ACHN (cell line): ENCODE measurements around the gene OPTC.

ENCODE experiments used
- DNase-seq: peaks from one replicate; pipeline ENCODE4 v3.0.0-alpha.2; 2015
- in situ Hi-C: cut with HindIII; loops from 2 replicates; pipeline ENCODE4 v1.10.0; 2017; ENCODE audit warnings: low sequenced_read_pairs, low pct_ligation_motif_present, low pct_unique_long_range_greater_than_20kb

Gene OPTC

DNA sequence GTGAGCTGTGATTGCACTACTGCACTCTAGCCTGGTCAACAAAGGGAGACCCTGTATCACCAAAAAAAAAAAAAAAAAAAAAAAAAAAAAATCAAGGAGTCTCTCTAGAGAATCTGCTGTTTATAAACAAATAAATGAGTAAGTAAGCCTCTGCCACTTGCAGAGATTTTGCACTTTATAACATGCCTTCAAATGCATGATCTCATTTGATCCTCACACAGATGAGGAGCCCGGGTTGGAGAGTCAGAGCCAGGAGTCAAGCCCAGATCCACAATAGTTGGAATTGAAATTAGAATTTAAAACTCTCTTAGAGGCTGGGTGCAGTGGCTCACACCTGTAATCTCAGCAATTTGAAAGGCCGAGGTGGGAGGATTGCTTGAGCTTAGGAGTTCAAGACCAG is 14.3 kb upstream of the OPTC start:
- in situ Hi-C loops, result loop anchor here (10.0 kb wide), 1 partner anchor 115 kb away; no protein-coding TSS in a partner anchor
- DNase-seq, result no peak

- in situ Hi-C loops, result no loop called here
- no peak for DNase-seq
These were observed 13.9 kb upstream of the OPTC start for GRCh38 chr1:203480084-203480483.

DNA sequence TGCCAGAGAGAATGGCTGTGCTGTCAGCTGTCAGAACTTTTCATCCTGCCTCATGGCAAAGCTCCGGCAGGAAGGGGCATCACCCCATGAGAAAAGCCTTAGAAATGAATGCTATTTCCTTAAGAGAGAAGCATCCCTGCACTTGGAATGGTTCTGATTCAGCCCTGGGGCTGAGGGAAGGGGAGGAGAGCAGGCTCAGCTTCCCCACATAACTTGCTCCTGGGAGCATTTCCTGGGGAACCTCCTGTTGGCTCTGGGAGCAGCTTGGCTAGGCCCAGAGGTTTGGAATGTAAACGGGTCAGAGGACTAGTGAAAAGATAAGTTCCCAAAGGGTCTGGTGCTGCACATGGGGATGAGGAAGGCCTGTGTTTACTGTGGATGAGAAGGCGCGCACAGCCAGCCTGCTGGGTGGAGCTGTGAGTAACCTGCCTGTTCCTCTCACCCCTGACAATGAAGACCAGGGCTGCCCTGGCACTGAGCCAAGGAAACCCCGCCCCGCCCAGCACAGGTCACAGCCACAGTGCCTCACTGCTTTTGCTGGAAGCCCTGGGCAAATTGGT is 13.3 kb upstream of the OPTC start:
- in situ Hi-C loops, result no loop called here
- DNase-seq, result peak; percentile 45

DNA sequence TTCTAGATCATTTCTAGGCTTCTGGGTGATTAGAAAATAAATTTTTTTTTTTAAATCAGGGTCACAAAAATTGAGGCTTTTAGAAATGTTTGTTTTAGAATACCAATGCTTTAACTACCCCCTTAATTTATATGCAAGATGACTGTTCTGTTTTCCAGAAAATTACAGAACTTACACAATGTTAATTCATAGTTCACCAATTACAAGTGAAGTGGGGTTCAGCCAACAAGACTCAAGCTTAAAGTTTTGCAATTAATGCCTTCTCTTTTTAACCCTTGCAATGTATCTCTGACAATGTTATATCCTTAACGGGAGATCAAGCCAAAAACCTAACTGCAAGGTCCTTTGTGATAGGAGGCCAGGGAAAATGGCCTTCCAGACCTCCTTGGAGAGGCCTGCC is 12.8 kb upstream of the OPTC start:
- in situ Hi-C loops, result no loop called here
- no peak for DNase-seq

DNA sequence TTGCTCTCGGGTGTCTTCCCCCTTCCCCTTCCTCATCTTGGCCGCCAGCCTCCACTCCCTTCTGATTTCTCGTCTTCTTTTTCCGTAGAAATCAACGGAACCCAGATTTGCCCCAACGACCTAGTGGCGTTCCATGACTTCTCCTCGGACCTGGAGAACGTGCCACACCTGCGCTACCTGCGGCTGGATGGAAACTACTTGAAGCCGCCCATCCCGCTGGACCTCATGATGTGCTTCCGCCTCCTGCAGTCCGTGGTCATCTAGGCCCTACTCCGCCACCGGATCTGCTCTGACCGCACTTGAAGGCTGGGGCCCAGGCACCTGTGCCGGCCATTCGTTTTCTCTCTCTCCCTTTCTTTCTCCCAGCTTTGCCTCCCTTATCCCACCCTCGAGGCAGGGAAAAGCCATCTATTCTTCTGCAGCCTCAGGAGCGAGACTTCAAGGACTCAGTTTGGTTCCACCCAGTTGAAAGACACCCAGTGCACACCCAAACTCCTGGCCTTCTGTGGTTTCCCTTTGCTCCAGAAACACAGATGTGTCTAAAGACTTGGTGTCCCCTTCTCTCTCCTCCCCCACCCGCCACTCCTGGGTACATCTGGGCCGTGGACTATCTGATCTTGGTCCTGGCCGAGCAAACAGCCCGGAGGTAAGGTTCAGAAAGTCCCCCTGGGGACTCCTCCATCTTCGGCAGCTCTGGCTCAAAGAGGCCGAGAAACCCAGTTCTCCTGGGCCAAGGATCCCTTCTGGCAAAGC is 7.2 kb upstream of the OPTC start:
- in situ Hi-C loops, result no loop called here
- no peak for DNase-seq

- no peak for DNase-seq
- in situ Hi-C loops, result no loop called here
These were observed 5.4 kb upstream of the OPTC start for GRCh38 chr1:203488539-203488938.

- DNase-seq, result no peak
- in situ Hi-C loops, result no loop called here
These were observed 3.3 kb upstream of the OPTC start for GRCh38 chr1:203490607-203491006.

DNA sequence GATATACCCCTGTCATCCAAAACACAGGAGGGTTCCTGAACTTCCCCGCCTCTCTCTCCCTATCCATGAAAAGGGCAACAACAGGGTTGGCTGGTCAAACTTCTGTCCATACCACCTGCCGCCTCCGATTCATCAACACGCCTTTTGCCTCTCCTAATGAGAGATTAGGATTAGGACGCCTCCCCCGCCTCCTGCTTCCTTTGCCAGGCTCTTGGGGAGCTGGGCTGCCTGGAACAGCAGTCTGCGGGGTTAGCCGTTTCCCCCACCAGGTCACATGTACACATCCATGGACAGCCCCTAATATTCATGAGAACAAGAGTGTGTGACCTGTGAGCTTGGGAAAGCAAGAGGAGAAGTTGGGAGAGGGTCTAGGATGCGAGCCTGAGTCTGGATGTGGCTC is 2.3 kb upstream of the OPTC start:
- in situ Hi-C loops, result no loop called here
- DNase-seq, result no peak

DNA sequence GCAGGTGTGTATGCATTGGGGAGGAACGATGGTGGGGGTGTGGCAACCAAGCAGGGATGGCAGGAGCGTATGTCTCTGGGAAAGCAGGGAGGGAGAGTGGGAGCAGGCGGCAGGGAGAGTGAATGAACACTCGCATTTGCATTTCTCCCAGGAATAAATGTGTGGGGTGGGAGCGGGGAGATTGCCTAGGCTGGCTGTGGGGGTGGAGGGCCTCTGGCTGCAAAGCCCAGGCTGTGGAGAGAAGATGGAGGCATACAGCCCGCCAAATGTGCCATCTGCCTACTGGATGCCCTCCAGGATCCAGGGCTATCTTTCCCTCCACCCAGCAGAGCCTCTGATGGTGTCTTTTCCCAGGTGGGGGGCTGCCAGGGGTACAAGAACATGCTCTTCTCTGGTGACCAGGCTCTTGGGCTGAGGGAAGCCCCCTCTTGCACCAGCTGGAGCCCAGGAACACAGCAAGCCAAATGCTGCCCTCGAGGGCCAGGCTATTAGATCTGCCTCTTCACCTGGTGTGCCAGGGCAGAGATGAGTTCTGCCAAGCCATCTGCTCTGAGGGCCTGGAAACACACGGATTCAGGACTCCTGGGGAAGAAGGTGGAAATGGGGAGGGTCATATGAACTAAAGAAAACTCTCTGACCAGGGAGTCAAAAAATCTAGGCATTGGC is 1.7 kb upstream of the OPTC start:
- no peak for DNase-seq
- in situ Hi-C loops, result no loop called here

DNA sequence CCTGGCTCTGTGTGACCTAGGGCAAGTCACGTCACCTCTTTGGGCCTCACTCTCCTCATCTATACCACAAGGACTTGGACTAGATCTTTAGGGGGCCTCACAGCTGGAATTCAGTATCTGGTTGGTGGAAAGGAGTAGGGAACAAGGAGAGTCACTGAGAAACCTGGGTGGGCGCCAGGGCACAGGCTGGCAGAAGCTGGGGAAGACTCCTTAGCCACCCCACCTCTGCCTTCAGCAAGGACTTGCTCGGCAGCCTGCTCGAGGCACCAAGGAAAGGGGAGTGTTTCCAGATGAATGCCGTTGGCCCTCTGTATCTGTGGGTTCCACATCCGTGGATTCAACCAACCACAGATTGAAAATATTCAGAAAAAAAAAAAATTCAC is 1.2 kb upstream of the OPTC start:
- no peak for DNase-seq
- in situ Hi-C loops, result no loop called here

DNA sequence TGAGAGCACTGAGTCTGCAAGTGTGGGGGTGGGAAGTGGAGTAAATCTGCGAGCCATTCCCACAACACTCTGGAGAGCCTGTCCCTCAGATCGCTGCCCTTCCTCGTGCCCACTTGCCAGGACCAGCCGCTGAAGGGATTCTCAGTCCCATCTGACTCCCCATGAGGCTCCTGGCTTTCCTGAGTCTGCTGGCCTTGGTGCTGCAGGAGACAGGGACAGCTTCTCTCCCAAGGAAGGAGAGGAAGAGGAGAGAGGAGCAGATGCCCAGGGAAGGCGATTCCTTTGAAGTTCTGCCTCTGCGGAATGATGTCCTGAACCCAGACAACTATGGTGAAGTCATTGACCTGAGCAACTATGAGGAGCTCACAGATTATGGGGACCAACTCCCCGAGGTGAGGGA is 1.9 kb downstream of the OPTC start:
- in situ Hi-C loops, result no loop called here
- DNase-seq, result no peak

DNA sequence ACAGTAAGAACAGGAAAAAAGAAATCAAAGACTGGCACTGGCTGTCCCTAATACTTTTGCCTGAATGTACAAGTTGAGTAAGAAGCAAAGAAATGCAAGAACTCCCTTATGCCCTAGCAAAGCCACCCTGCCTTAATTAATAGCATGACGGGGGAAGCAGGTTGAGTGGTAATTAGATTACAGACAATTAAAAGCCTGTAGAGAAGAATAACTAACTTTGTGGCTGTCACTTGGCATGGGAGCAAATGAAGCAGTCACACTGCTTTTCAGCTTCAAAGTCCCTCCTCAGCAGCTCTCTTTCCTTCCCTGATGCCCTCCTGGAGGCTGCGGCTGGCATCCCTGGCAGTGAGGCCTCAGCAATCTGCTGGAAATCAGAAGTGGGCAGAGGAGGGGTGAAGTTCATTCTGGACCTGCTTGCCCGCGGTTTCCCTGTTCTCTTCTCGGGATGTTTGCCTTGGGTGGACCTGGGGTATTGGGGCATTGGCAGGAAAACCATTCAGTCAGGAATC is 3.4 kb downstream of the OPTC start:
- in situ Hi-C loops, result no loop called here
- no peak for DNase-seq

- in situ Hi-C loops, result no loop called here
- no peak for DNase-seq
These were observed 5.8 kb downstream of the OPTC start for GRCh38 chr1:203499643-203500278.

DNA sequence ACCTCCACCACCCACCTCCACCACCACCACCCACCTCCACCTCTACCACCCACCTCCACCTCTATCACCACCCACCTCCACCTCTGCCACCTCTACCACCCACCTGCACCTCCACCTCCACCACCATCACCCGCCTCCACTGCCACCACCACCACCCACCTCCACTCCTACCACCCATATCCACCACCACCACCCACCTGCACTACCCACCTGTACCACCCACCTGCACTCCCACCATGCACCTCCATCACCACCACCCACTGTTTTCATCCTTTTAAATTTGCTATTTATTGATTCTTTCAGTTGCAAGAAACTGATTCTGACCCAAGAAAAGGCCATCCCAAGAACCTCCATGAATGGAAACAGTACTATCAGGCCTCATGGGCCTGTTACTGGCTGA is 6.3 kb downstream of the OPTC start:
- DNase-seq, result no peak
- in situ Hi-C loops, result no loop called here

DNA sequence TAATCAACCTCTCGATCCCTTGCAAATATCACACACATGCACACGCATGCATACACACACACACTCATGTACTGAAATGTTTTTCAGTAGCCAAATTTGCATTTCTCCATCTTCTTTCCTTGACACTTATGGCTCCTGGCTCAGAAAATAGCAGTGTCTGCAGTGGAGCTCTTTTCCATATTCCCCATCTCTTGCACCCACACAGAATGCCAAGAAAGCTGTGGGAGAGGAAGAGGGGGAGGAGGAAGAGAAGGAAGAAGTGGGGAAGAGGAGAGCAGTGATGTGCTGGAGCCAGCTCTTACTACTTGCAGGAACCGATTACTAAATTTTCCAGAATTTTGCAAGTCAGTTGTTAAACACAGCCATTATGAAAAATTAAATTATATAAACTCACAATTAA is 9.9 kb downstream of the OPTC start:
- DNase-seq, result no peak
- in situ Hi-C loops, result no loop called here

DNA sequence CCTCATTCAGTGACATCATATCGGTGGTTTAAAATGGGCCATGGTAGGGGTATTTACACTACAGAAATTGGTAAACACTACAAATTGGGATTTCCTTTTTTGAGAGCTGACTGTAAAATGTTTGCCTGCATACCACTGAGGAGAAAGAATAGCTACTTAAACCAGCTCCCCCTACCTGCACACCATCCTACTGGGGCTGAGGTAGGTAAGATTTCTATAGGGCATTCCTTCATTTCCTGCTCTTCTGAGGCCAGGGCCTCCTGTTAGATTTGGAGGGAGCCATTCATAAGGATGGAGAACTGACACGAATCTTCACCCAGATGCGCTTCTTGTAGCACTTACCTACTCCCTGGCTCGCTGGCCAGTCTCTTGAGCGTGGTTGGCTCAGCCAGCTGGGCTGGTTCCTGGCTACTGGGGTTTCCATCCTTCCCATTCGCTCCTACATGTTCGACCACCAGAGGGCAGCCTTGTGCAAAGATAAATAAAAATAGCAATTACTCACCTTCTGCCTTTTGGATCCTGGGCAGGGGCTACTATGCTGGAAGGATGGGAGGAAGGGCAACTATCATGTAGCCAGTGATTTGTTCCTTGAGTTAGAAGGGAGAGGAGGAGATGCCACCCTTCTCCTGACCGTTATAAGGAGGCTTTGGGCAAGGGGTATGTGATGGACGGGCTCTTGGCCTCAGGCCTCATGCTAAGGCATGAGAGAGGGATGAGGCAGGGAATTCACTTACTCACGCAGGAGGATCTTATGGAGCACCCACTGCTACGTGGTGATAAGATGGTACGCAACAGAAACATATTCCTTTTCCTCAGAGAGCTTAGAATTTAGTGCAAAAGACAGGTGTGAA is 10.7 kb downstream of the OPTC start:
- in situ Hi-C loops, result no loop called here
- DNase-seq, result peak; percentile 81

- no peak for DNase-seq
- in situ Hi-C loops, result no loop called here
These were observed 11.7 kb downstream of the OPTC start for GRCh38 chr1:203505526-203506204.
